ENCODE measurements around the gene SNX25.
"Not testable (repeated sequence)": the region's sequence is repeated elsewhere in the genome, so short reads cannot be mapped to it uniquely, and the experiment has no call there.

The SNX25 gene

DNA sequence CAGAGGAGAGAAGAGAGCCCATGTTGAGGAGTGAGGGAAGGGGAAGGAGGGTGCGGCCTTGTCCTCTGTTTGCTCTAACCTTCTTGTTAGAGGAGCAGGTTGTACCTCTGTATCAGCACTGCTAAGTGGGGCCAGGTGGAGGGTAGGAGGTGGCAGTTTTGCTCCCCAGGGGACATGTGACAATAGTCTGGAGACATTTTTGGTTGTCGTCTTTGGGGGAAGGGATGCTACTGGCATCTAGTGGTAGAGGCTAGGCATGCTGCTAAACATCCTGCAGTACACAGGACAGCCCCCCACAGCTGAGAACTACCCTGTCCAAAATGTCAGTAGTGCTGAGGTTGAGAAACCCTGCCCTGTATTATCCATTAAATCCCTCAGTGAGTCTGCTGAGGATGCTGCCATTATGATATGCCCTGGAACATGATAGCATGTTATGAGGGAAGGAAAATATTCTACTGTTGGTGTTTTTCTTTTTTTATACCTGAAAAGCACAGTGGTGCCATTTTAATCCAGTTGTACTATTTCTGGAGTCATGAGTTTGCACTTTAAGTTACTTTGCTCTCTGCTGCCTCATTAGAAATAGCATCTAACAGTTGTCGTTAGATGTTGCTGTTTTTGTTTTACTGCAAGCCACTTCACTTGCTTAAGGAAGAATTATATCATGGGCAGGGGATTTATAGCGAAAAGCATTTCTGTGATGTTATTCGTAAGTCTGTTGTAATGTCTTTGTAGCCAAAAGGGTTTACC lies 95.7 kb downstream of the SNX25 start:
- no peak for DNase-seq (ENCODE audit: low read depth in 3 of 3)

DNA sequence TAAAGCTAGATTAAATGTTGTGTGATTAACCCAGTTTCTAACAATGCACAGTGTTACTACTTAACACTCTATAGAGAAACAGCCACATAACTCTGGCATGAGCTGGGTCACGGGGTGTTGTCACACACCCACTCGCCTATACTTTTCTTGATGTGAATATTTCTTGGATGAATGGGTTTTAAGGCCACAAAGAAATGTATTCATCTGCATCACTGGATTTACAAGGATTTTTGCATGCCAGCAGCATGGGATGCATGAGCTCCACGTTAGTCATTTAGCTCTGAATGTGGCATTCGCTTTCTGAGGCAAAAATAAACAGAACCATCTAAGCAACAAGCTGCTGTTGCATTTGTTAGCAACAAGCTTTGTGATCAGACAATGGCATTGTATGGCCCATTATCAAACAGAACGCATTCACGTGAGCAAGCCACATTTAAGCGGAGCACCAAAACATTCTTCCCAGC lies 96.6 kb downstream of the SNX25 start:
- no peak for DNase-seq (ENCODE audit: low read depth in 3 of 3)

DNA sequence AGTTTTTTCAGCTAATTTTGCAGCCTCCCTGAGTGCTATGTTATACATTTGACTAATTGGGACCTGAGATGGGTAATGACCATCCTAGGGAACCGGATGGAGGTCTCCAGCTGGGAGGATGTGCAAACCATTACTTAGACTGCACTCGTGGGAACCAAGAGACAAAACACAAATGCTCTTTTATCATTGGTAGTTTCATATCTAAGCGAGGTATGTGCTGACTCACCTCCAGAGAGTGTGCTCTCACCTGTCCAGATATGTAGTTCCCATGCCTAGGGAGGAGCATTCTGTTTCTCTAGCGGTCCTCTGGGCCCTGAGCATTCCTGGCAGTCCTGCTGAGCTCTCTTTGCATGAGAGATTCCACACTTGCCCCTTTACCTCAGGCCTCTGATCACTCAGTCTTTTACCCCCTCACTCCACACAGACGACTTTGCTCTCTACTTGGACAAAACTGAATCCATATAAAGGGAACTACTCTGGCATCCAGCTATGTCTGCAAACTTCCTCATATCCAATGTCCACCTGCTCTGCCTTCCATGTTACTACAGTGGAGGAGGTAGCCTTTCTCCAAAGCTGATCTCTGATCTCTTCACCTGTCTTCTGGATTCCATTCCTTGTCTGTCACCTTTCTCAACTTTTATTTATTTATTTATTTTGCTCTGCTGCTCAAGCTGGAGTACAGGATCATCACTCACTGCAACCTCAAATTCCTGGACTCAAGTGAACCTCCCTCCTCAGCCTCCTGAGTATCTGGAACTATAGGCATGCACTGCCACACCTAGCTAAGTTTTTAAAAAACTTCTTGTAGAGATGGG lies 97.9 kb downstream of the SNX25 start:
- no peak for DNase-seq (ENCODE audit: low read depth in 3 of 3)

DNA sequence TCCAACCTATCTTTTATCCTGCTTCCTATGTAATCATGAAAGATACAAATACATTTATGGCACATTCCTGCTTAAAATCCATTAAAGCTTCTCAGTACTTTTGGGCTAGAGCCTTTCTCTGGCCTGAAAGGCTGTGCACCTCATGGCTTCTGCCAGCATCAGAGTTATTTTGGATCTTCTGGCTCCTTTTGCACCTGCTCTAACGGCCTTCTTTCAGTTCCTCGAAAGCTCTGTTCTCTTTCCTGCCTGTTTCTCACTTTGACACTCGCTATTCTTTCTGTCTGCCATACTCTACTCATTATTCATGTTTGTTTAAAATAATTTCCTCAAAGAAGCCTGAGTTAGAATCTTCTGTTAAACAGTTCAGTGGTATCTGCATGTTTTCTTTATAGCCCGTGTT lies 100.4 kb downstream of the SNX25 start:
- DNase-seq (ENCODE audit: low read depth in 3 of 3) = no peak

DNA sequence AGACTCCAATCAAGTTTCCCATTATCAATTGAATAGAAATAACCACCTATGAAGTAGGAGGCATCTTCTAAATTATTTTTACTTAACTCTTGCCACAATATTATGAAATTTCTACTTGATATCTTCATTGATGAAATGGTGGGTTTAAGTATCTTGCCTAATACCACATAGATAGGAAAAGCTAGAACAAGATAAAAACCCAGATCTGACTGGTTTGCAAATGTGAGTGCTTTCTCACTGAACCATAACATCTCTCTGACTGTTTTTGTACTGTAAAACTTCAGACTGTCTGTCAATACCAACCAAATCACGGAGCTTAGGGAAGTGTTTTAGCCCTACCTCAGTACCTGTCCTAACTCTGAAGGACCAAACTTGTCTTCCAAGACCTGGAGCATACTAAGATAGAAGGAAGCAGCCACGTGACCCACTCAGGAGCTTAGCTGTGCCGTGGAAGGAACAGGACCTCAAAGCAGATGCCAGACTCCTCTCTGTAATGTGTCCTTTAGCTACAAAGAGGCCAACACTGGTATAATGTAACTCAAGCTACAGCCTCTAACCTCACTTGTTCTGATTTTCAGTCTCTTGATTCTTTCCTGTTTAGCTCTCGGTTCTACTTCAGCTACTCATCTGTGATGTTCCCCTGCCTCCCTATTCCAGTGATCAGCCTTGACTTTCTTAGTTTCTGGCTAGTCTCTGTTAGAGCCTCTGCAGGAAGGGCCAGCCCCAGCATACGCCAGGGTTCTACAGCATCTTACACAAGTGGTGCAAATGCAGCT lies 101.9 kb downstream of the SNX25 start:
- no peak for DNase-seq (ENCODE audit: low read depth in 3 of 3)

DNA sequence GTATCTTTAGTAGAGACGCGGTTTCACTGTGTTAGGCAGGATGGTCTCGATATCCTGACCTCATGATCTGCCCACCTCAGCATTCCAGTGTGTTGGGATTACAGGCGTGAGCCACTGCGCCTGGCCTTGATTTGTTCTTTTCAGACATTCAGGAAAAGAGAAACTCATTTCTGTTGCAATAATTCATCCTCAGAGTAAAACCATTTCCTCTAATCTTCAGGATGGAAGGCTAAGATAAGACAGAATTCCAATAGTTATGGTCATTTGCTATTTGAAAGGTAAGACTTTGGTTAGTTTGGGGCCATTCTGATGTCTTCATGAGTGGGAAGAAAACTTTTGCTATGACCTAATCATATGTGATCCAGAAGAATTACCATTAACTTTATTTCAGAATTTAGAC lies 103.3 kb downstream of the SNX25 start:
- DNase-seq (ENCODE audit: low read depth in 3 of 3) = no peak

DNA sequence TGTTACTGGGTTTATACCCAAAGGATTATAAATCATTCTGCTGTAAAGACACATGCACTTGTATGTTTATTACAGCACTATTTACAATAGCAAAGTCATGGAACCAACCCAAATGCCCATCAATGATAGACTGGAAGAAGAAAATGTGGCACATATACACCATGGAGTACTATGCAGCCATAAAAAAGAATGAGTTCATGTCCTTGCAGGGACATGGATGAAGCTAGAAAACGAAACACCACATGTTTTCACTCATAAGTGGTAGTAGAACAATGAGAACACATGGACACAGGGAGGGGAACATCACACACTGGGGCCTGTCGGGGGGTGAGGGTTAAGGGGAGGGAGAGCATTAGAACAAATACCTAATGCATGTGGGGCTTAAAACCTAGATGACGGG lies 108.1 kb downstream of the SNX25 start:
- DNase-seq (ENCODE audit: low read depth in 3 of 3) = not testable (repeated sequence)

DNA sequence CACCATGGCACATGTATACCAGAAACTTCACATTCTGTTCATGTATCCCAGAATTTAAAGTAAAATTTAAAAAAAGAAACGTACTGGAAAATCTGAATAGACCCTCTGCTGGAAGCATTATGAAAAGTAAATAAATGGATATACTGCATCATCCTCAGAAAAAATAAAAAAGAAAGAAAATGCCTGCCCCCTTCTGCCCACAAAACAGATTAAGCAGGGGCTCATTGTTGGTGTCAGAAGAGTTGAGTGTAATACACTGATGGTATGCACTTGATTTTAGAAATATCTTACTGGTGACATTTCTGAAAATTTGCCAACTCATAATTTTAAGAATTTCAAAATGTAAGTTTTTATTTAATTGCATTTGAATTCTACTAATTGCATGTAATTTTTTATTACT lies 108.5 kb downstream of the SNX25 start:
- DNase-seq (ENCODE audit: low read depth in 3 of 3) = no peak

DNA sequence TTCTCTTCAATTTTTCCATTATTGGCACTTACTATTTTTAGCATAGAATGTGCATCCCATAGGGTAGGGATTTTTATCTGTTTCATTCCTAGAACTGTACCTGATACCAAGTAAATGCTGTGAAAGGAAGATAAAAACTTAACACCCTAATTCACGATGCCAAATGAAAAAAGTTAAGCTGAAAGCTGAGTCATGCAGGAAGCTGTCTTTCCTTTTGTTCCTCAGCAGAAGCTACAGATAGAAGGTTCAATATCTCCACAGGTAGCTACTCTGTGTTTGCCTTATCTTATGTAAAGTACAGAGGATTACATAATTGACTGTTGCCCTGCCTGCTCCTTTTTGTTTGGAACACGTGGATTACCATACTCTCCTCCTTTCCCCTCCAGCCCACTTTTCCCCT lies 109.3 kb downstream of the SNX25 start:
- no peak for DNase-seq (ENCODE audit: low read depth in 3 of 3)

DNA sequence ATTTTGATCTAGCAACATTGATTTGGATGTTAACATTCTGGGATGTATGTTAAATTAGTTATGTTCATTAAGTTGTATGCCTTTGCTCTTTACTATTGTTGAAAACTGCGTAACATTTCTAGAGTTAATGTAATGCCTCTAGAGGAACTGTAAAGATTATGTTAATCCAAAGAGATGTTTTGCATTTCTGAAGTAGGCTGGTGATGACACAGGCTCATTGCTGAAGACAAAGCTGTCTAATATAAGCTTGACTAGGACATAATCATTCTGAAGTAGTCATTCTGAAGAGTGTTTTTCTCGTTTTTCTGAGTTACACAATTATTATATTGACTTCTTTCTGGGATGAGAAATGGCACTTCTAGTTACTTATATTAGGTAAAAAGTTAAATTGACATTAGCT lies 113.4 kb downstream of the SNX25 start:
- no peak for DNase-seq (ENCODE audit: low read depth in 3 of 3)

DNA sequence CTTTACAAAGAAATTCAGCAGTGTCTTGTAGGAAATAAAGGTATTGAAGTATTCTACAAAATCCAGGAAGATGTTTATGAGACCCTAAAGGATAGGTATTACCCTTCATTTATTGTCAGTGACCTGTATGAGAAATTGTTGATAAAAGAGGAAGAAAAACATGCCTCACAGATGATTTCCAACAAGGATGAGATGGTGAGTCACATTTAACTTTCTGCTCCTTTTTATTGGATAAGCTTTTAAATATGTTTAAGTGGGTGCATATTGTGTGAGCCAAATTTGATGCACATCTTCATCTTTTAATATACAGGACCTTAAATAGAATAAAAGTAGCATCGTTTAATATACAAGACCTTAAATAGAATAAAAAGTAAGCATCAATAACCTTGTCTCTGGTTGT lies 114.2 kb downstream of the SNX25 start:
- DNase-seq (ENCODE audit: low read depth in 3 of 3) = no peak

DNA sequence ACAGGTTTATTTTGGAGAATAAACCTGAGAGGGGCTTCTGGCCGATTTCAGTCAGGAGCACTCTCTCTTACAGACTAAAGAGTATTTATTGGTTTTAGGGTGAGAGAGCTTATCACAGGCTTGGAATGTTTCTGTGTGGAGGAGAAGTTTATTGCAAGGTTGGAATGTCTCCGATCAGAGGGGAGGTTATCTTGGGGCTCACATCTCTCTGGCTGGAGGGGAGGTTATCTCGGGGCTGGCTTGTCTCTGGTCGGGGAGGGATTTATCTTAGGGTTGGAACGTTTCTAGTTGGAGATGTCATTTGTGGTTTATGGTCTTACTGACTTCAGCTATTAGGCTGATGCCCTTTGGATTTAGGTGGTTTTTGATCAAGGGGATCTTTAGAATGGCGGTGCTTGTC lies 115.0 kb downstream of the SNX25 start:
- DNase-seq (ENCODE audit: low read depth in 3 of 3) = not testable (repeated sequence)

DNA sequence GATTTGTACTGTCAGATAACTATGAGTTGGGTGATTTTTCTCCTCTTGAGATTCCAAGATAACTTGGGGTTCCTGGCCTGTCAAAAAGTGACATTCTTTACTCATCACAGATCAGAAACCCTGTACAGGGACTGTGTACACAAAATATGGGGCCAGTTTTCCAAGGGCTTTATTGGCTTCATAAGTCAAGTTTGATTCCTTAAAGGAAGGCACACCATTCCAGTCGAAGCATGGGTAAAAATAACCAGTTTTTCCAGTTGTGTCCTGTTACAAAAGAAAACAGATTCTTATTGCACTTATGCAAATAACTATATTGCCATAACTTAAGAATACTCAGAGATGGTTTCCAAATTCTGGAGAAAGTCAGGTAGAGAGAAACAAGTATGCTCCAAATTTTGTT lies 116.3 kb downstream of the SNX25 start:
- not testable (repeated sequence) for DNase-seq (ENCODE audit: low read depth in 3 of 3)

DNA sequence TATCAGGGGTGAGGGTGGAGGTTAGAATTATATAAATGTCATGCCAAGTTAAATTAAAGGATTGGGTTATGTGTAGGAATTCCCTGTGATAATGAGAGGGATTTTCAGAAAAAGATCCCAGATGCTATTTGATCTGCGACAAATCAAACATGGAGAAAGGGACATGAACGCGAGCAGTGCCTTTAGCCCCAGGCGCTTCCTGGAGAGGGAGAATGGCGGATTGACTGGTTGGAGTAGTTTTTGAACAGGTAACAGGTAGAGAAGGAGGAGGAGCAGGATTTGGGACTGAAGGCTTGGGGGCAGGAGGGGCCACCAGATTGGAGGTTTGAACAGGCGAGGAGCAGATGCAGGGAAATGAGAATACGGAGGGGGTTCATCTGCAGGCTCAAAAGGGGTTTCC lies 119.2 kb downstream of the SNX25 start:
- no peak for DNase-seq (ENCODE audit: low read depth in 3 of 3)

DNA sequence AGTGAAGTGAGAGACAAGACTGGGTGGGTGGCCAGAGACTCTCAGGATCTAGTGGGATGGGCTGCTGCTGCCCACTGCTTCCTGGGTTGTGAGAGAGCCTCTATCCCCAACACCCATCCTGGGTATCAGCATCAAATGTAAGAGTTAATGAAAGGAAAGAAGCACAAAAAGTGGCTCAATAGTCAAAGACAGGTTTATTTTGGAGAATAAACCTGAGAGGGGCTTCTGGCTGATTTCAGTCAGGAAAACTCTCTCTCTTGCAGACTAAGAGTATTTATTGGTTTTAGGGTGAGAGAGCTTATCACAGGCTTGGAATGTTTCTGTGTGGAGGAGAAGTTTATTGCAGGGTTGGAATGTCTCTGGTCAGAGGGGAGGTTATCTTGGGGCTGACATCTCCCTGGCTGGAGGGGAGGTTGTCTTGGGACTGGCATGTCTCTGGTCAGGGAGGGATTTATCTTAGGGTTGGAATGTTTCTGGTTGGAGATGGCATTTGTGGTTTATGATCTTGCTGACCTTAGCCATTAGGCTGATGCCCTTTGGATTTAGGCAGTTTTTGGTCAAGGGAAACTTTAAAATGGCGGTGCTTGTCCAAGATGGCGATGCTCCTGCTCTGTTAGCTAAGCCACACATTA lies 120.6 kb downstream of the SNX25 start:
- DNase-seq (ENCODE audit: low read depth in 3 of 3) = not testable (repeated sequence)

DNA sequence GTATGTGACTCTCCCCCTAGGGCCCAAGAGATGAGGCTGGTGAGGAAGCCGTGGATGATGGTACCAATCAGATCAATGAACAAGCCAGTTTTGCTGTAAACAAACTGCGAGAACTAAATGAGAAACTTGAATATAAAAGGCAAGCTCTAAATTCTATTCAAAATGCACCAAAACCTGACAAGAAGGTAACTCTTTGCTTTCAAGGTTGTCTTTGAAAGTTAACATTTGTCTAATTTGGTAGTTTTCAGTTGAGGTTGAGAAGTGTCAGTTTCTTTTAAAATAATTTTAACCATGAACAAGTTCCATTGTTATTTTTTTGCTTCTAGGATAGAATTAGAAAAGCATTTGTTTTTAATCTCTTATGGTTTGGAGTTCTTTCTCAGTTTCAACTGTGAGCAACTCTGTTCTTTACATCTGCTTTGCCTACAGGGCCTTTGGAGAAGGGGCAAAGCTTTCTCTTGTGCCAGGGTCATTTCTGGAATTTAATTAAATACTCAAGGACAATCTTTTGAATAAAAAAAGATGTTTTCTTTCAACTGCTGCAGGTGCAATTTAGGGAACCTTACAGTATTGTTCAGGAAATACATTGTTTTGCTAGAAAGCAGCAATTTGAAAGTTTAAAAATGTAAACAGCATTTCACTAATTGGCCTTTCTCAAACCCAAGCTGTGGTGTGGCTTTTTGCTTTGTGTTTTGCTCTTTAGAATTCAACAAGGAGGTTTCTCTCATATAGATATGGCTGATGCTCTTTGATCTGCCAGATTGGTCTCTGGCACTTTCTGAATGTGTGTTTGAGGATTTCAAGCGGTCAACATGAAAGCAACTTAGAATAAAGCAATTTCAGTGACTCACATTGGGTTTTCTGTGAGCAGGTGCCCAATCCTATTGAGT lies 123.4 kb downstream of the SNX25 start:
- DNase-seq (ENCODE audit: low read depth in 3 of 3) = no peak

DNA sequence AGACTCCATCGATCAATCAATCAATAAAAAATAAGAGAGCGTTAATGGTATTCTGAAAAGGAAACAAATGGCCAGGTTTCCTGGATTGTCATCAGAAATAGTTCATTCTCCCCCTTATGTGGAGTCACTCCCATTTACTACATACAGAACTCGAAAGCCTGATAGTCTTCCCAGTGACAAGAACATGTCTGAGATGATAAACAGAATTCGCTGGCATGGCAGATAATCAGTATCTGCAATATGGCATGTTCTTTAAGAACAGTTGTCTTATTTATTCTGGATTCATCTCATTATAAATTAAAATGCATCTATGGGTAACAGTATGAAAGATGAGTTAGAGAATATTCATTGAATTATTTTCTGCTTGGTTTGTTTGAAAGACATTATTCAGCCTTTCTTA lies 124.9 kb downstream of the SNX25 start:
- DNase-seq (ENCODE audit: low read depth in 3 of 3) = no peak

DNA sequence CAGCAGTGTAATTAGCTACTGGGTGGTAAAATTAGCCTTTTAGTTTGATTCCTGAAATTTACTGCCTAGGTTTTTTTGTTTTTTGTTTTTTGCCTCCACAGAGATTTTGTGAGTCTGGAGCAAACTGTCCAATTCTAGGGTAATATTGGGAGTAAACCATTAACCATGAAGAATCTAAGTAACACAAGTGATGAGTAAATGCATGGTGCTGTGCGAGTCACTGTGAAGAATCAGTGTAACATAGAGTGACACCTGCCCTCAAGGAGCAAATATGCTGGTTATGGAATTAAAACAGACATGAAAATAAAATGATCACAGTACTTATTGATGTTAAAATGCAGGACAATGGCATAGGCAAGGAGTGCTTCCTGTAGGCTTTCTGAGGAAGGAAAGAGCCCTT lies 126.2 kb downstream of the SNX25 start:
- no peak for DNase-seq (ENCODE audit: low read depth in 3 of 3)

DNA sequence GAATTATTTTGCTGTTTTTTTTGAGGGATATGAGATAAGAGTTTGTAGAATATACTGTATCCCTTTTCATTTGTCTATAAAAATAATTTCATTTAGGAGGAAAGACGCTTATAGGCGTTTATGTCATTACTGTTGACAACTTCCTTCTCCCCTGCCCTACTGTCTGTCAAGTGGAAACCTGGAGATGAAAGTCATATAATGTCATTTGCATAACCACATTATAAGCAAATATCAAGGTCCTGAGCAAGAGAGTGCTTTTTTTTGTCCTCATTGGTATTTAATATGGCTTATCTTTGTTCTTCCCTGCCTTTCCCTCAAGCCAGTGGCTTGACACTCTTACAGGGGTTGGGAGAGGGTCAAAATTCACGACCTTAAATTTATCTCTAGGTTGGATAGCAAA lies 130.5 kb downstream of the SNX25 start:
- no peak for DNase-seq (ENCODE audit: low read depth in 3 of 3)

DNA sequence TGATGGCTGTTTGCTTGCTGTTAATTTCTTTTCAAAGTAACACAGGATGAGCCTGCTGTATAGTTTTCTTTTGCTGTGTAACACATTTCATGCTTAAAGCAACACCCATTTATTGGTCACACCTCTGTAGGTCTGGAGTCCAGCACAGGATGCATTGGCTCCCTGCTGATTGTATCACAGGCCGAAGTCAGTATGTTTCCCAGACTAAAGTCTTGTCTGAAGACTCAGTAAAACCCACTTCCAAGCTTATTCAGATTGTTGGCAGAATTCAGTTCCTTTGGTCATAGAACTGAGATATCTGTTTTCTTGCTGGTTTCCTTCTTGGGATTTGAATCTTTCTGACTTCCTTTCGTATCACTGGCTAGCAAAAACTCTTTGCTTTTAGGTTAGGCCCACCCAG lies 132.0 kb downstream of the SNX25 start:
- DNase-seq (ENCODE audit: low read depth in 3 of 3) = no peak

DNA sequence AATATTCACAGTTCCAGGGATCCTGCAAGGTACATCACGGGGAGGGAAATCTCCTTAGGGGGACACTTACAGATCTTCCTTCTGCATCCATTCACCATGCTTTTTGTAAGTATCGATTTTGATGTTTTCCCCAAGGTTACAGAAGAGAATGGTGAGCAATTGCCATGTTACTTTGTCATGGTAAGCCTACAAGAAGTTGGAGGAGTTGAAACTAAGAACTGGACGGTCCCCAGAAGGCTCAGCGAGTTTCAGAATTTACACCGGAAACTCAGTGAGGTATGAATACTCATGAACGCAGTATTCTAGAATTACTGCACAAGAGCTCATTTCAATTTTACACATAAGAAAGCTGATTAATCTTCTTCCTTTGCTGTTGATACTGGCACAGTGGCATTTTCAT lies 132.4 kb downstream of the SNX25 start:
- DNase-seq (ENCODE audit: low read depth in 3 of 3) = no peak

All from stimulated activated CD4-positive, alpha-beta T cell treated with anti-CD3 and anti-CD28 coated beads, TNF-alpha, amount 100 ng/mL, for 4 hours (primary cell).